HEK293T (cell line): ENCODE measurements around the gene MASP1.

Experiments
- CTCF ChIA-PET: fragments of 350-600 bp; formaldehyde crosslinking; extraction: SDS; loops from one replicate; lab custom pipeline; 2021; ENCODE audit warnings: antibody characterized with exemption, inconsistent platforms; lab: Yijun Ruan, JAX
- POLR2A ChIA-PET: fragments of 350-600 bp; formaldehyde crosslinking; extraction: SDS; loops from one replicate; lab custom pipeline; 2020; ENCODE audit warnings: antibody characterized with exemption, inconsistent platforms; lab: Yijun Ruan, JAX
- DNase-seq: peaks from one replicate; pipeline ENCODE4 v3.0.0; 2012; ENCODE audit warnings: mixed read lengths; ENCODE audit errors: extremely low spot score
- ARNT ChIP-seq: fragments of 450-650 bp; IDR thresholded peaks from 2 replicates; pipeline ENCODE4 v1.6.1; 2017; ENCODE audit warnings: mild to moderate bottlenecking
- BHLHE40 ChIP-seq: fragments of 450-650 bp; IDR thresholded peaks from 2 replicates; pipeline ENCODE4 v1.6.1; 2016; ENCODE audit warnings: mild to moderate bottlenecking, moderate library complexity, borderline replicate concordance
- CTBP1 ChIP-seq: fragments of 450-650 bp; IDR thresholded peaks from 2 replicates; pipeline ENCODE4 v1.6.1; 2016; ENCODE audit warnings: borderline replicate concordance
- ELF4 ChIP-seq: fragments of 450-650 bp; IDR thresholded peaks from 2 replicates; pipeline ENCODE4 v1.6.1; 2017; ENCODE audit warnings: antibody characterized with exemption
- FOXA1 ChIP-seq: fragments of 450-650 bp; IDR thresholded peaks from 2 replicates; pipeline ENCODE4 v1.6.1; 2016; ENCODE audit warnings: mild to moderate bottlenecking
- FOXK2 ChIP-seq: fragments of 450-650 bp; IDR thresholded peaks from 2 replicates; pipeline ENCODE4 v1.6.1; 2016; ENCODE audit warnings: mild to moderate bottlenecking
- FOXM1 ChIP-seq: fragments of 450-650 bp; IDR thresholded peaks from 2 replicates; pipeline ENCODE4 v1.6.1; 2017; ENCODE audit warnings: mild to moderate bottlenecking, borderline replicate concordance
- HDGF ChIP-seq: fragments of 450-650 bp; IDR thresholded peaks from 2 replicates; pipeline ENCODE4 v1.6.1; 2017; ENCODE audit warnings: antibody characterized with exemption, borderline replicate concordance
- L3MBTL2 ChIP-seq: fragments of 450-650 bp; conservative IDR thresholded peaks from 2 replicates; pipeline ENCODE4 v1.6.1; 2016; ENCODE audit warnings: mild to moderate bottlenecking
- LEF1 ChIP-seq: fragments of 450-650 bp; IDR thresholded peaks from 2 replicates; pipeline ENCODE4 v1.6.1; 2017; ENCODE audit warnings: mild to moderate bottlenecking, borderline replicate concordance
- NFRKB ChIP-seq: fragments of 450-650 bp; IDR thresholded peaks from 2 replicates; pipeline ENCODE4 v1.6.1; 2016; ENCODE audit warnings: mild to moderate bottlenecking, moderate library complexity
- SP1 ChIP-seq: fragments of 450-650 bp; IDR thresholded peaks from 2 replicates; pipeline ENCODE4 v1.6.1; 2017
- SUZ12 ChIP-seq: fragments of 450-650 bp; IDR thresholded peaks from 2 replicates; pipeline ENCODE4 v1.6.1; 2016; ENCODE audit warnings: mild to moderate bottlenecking
- TARDBP ChIP-seq: fragments of 450-650 bp; IDR thresholded peaks from 2 replicates; pipeline ENCODE4 v1.6.1; 2016
- ZNF384 ChIP-seq: fragments of 450-650 bp; IDR thresholded peaks from 2 replicates; pipeline ENCODE4 v1.6.1; 2016
- TF ChIP-seq, protein P1 (sequence below): fragments of 450-650 bp; IDR thresholded peaks from 2 replicates; pipeline ENCODE4 v1.6.1; 2016

Gene MASP1

DNA sequence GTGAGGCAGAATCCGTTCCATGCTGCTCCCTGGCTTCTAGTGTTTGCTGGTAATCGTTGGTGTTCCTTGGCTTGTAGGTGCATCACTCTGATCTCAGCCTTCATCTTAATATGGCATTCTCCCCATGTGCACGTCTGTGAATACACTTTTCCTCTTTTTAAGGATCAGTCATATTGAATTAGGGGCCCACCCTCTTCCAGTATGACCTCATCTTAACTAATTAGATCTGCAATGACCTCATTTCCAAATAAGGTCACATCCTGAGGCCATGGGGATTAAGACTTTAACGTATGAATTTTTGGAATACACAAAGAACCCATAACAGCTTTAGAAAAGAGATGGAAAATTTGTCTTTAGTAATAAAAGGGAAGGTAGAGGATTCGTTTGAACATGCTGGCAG lies 34.1 kb upstream of the MASP1 start:
- ChIA-PET CTCF (no interaction called here), POLR2A (no interaction called here)
- DNase-seq: no peak
- TF ChIP-seq NFRKB (no peak), TARDBP (no peak), FOXM1 (no peak), BHLHE40 (no peak), SP1 (no peak), L3MBTL2 (no peak), SUZ12 (no peak), ARNT (no peak), FOXK2 (no peak), FOXA1 (no peak), CTBP1 (no peak), LEF1 (no peak), ELF4 (no peak), HDGF (no peak), ZNF384 (no peak)
- TF ChIP-seq, protein P1, sequence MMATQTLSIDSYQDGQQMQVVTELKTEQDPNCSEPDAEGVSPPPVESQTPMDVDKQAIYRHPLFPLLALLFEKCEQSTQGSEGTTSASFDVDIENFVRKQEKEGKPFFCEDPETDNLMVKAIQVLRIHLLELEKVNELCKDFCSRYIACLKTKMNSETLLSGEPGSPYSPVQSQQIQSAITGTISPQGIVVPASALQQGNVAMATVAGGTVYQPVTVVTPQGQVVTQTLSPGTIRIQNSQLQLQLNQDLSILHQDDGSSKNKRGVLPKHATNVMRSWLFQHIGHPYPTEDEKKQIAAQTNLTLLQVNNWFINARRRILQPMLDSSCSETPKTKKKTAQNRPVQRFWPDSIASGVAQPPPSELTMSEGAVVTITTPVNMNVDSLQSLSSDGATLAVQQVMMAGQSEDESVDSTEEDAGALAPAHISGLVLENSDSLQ: no peak

DNA sequence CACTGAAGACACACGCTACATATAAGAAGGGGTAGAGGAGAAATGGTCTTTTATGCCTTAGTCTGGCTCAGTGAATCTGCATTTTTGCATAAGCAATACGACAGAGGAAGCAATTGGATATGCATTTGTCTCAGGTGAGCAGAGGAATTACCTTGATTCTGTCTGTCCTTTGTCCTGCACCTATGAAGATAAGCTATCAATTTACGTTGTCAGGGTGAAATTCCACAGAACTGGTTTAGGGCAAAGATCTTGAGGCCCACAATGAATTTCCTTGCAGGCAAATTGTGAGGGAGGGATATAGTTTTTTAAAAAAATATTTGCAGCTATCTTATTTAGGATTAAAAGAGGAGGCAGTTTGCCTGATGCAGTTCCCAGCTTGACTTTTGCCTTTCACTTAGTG lies 31.6 kb upstream of the MASP1 start:
- CTCF ChIA-PET: interaction anchor here (1.3 kb wide), 1 partner anchor 356 kb away, joined by 3 read pairs; no protein-coding TSS in a partner anchor

DNA sequence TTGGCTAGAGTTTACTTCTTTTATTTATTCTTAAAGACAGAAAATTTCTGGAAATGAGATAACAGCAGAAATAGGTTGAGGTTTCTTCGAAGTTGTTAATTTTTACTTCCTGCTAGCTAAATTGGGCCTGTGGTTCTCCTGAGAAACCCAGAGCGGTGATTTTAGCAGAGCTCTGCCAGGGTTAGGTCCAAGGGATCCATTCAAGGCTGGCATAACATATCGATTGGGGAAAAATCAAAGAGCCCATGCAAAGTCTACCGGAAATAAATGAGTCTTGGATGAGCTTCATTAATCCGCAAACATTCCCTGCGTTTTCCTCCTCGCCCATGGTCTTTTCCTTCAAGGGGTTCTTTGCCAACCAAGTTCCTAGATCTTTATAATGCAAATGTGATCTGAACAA lies 30.8 kb upstream of the MASP1 start:
- CTCF ChIA-PET: interaction anchor here (0.9 to 1.3 kb wide), 2 partner anchors 100 to 357 kb away, joined by 3 read pairs; no protein-coding TSS in a partner anchor

More for the DNA sequence above, 31.6 kb upstream of the MASP1 start:
- DNase-seq: no peak
- POLR2A ChIA-PET: no interaction called here
- TF ChIP-seq ARNT (no peak), FOXM1 (no peak), FOXA1 (no peak), HDGF (no peak), NFRKB (no peak), ZNF384 (no peak), CTBP1 (no peak), FOXK2 (no peak), L3MBTL2 (no peak), SP1 (no peak), SUZ12 (no peak), LEF1 (no peak), ELF4 (no peak), BHLHE40 (no peak)
- TF ChIP-seq, protein P1: no peak

DNA sequence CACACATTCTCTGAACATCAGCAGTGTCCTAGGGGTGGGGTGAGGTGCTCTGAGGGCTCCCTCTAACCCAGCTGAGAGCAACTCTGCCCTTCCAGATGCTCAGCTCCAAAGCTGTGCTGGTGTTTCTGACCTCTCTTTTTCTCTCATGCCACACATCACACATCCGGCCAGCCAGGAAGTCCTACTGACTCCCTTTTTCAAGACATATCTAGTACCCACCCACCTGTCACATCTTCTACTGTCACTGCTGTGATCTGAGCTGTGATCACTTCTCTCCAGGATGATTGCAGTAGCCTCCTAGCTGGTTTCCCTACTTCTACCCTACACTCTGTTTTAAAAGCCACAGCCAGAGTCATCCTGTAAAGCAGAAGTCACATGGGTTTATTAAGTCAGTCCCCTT lies 30.2 kb upstream of the MASP1 start:
- DNase-seq: no peak
- ChIA-PET POLR2A (no interaction called here), CTCF (interaction anchor here (0.9 to 1.3 kb wide), 2 partner anchors 99 to 358 kb away, joined by 3 read pairs; no protein-coding TSS in a partner anchor)
- TF ChIP-seq L3MBTL2: no peak
- no peak for TF ChIP-seq SP1
- no peak for TF ChIP-seq ZNF384
- TF ChIP-seq CTBP1: no peak
- no peak for TF ChIP-seq FOXA1
- TF ChIP-seq FOXM1: no peak
- no peak for TF ChIP-seq NFRKB
- TF ChIP-seq LEF1: no peak
- no peak for TF ChIP-seq HDGF
- TF ChIP-seq SUZ12: no peak
- TF ChIP-seq TARDBP: no peak
- TF ChIP-seq FOXK2: no peak
- TF ChIP-seq, protein P1: no peak
- no peak for TF ChIP-seq ARNT
- TF ChIP-seq BHLHE40: no peak
- TF ChIP-seq ELF4: no peak

More for the DNA sequence above, 30.8 kb upstream of the MASP1 start:
- no peak for DNase-seq
- POLR2A ChIA-PET: no interaction called here
- TF ChIP-seq, protein P1: no peak
- TF ChIP-seq SP1 (no peak), ZNF384 (no peak), BHLHE40 (no peak), SUZ12 (no peak), FOXK2 (no peak), NFRKB (no peak), HDGF (no peak), TARDBP (no peak), FOXM1 (no peak), FOXA1 (no peak), CTBP1 (no peak), ARNT (no peak), L3MBTL2 (no peak), LEF1 (no peak)

DNA sequence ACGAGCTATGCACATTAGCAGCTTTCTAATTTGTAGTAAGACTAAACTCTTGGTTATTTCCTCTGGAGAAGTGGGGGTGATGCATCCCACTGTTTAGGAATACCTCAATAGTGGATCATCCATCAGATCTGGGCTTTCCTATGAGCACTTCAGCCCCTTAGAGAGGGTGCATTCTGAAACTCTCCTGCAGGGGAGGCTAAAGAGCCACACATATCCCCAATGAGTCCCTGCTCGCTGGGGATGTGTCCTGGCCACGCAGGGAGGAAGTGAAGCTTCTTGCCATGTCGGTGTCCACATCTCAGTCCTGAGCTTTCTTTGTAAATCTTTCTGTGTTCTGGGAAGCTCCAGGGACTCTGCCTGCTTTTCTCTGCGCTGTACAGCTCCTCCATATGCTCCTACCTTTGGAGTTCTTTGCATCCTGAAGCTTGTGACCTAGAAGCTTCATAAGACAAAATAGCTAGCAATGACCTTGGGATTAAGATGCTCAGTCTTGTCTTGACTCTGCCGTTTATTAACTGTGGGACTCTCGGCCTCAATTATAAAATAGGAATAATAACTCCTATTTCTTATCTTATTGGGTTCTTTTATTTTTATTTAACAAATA lies 28.3 kb upstream of the MASP1 start:
- DNase-seq: peak; percentile 60
- CTCF ChIA-PET: interaction anchor here (0.5 to 5.8 kb wide), 23 partner anchors 8 to 394 kb away, joined by 3 to 119 read pairs (median 4); no protein-coding TSS in a partner anchor
- POLR2A ChIA-PET: interaction anchor here (2.0 kb wide), 1 partner anchor 360 kb away, joined by 5 read pairs; no protein-coding TSS in a partner anchor
- TF ChIP-seq SUZ12: no peak
- no peak for TF ChIP-seq BHLHE40
- no peak for TF ChIP-seq FOXA1
